Mesendoderm (in vitro differentiated cells): ENCODE data around the gene CDR2L.

ENCODE experiments used
- DNase-seq: peaks from one replicate; pipeline ENCODE4 v3.0.0; 2013
- H2AK5ac ChIP-seq: 2 replicates; pipeline ENCODE4 v1.6.1; 2013; ENCODE audit warnings: low read length, inconsistent platforms
- H2BK120ac ChIP-seq: 2 replicates; pipeline ENCODE4 v1.6.1; 2013; ENCODE audit warnings: low read depth, mild to moderate bottlenecking, low read length, moderate library complexity, mixed read lengths
- H2BK15ac ChIP-seq: replicated peaks from 2 replicates; pipeline ENCODE4 v1.6.1; 2013; ENCODE audit warnings: low read depth, mild to moderate bottlenecking, moderate library complexity
- H2BK5ac ChIP-seq: 2 replicates; pipeline ENCODE4 v1.6.1; 2013; ENCODE audit warnings: low read length, inconsistent platforms
- H3K18ac ChIP-seq: 2 replicates; pipeline ENCODE4 v1.6.1; 2013; ENCODE audit warnings: mild to moderate bottlenecking, low read length, mixed read lengths
- H3K23ac ChIP-seq: one replicate; pipeline ENCODE4 v1.6.1; 2013; ENCODE audit warnings: low read length
- H3K27ac ChIP-seq: 2 replicates; pipeline ENCODE4 v1.5.1; 2013; ENCODE audit warnings: low read depth, mild to moderate bottlenecking, inconsistent platforms, low read length, moderate library complexity
- H3K27me3 ChIP-seq: 2 replicates; pipeline ENCODE4 v1.6.1; 2013; ENCODE audit warnings: low read length, control low read depth, mild to moderate bottlenecking, inconsistent platforms; ENCODE audit not compliant: insufficient read depth, poor library complexity
- H3K36me3 ChIP-seq: 2 replicates; pipeline ENCODE4 v1.6.1; 2013; ENCODE audit warnings: low read length, inconsistent platforms; ENCODE audit not compliant: control insufficient read depth, insufficient read depth
- H3K4ac ChIP-seq: one replicate; pipeline ENCODE4 v1.6.1; 2013; ENCODE audit warnings: low read depth, mild to moderate bottlenecking, low read length, moderate library complexity
- H3K4me1 ChIP-seq: 2 replicates; pipeline ENCODE4 v1.6.1; 2013; ENCODE audit warnings: low read depth, low read length, inconsistent platforms; ENCODE audit not compliant: control insufficient read depth
- H3K4me2 ChIP-seq: 2 replicates; pipeline ENCODE4 v1.6.1; 2013; ENCODE audit warnings: low read length
- H3K4me3 ChIP-seq: 2 replicates; pipeline ENCODE4 v1.5.1; 2013; ENCODE audit warnings: mild to moderate bottlenecking, low read length
- H3K56ac ChIP-seq: one replicate; pipeline ENCODE4 v1.6.1; 2013; ENCODE audit warnings: low read length
- H3K79me1 ChIP-seq: 2 replicates; pipeline ENCODE4 v1.6.1; 2013; ENCODE audit warnings: low read length, inconsistent platforms
- H3K79me2 ChIP-seq: 2 replicates; pipeline ENCODE4 v1.6.1; 2013; ENCODE audit warnings: mild to moderate bottlenecking, low read length; ENCODE audit not compliant: control insufficient read depth, insufficient read depth
- H3K9ac ChIP-seq: 2 replicates; pipeline ENCODE4 v1.6.1; 2013; ENCODE audit warnings: low read length, inconsistent platforms
- H4K5ac ChIP-seq: one replicate; pipeline ENCODE4 v1.6.1; 2013; ENCODE audit warnings: low read length
- H4K8ac ChIP-seq: one replicate; pipeline ENCODE4 v1.6.1; 2013; ENCODE audit warnings: low read depth, mild to moderate bottlenecking, control low read depth, low read length, moderate library complexity
- WGBS: extraction: QIAGEN DNeasy Blood & Tissue Kit; methylation state at CpG from one replicate; pipeline ENCODE4 v1.1.7; 2013; ENCODE audit warnings: low lambda C conversion rate, missing lambda C conversion rate; ENCODE audit not compliant: insufficient coverage; ENCODE audit errors: extremely low coverage; 5-methylcytosine and 5-hydroxymethylcytosine counted together

The CDR2L gene

DNA sequence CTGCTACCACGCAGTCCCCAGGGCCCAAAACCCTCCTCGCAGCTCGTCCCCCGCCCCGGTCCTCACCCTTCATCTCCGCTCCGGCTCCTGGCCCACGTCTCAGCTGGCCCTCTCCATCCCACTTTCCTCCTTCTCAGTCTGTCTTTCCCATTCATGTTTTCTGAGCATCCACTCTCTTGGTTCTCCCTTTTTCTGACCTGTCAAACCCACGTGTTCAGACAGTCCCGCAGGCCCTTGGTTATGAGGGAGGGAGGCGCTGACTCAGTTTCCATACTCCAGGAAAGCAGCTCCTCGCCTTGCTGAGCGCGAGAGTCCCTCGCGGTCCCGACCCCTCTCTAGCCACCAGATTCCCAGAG lies 14.5 kb upstream of the CDR2L start:
- Histone ChIP-seq H2BK5ac (no peak overlapping the region), H3K79me1 (no peaks in the 10 kb centered on the region), H3K4ac (no peak overlapping the region), H3K23ac (no peak overlapping the region), H2BK15ac (no peak overlapping the region), H4K8ac (no peak overlapping the region), H2AK5ac (no peak overlapping the region), H3K18ac (no peak overlapping the region), H3K27me3 (peaks cover 6% of the 10 kb centered on the region), H3K36me3 (no peaks in the 10 kb centered on the region), H3K56ac (no peak overlapping the region), H2BK120ac (no peak overlapping the region), H3K4me1 (peaks cover 3% of the 10 kb centered on the region), H4K5ac (no peak overlapping the region), H3K4me2 (no peak overlapping the region), H3K79me2 (no peaks in the 10 kb centered on the region), H3K4me3 (no peak overlapping the region), H3K9ac (no peak overlapping the region), H3K27ac (no peak overlapping the region)
- no CpG with 5 or more reads among the region's 17 CpGs for WGBS
- no peak for DNase-seq

GRCh38 chr17:74975943-74976342 lies 11.5 kb upstream of the CDR2L start:
- no peak overlapping the region for H4K5ac ChIP-seq
- H3K79me1 ChIP-seq: no peaks in the 10 kb centered on the region
- no peaks in the 10 kb centered on the region for H3K79me2 ChIP-seq
- no peak overlapping the region for H2BK5ac ChIP-seq
- no peak overlapping the region for H3K9ac ChIP-seq
- H3K4me3 ChIP-seq: no peak overlapping the region
- no peak overlapping the region for H2BK120ac ChIP-seq
- no peak overlapping the region for H2AK5ac ChIP-seq
- no peak overlapping the region for H3K4ac ChIP-seq
- no peak overlapping the region for H4K8ac ChIP-seq
- H3K4me2 ChIP-seq: no peak overlapping the region
- no peak overlapping the region for H3K56ac ChIP-seq
- H2BK15ac ChIP-seq: no peak overlapping the region
- no CpG with 5 or more reads among the region's 4 CpGs for WGBS
- no peak overlapping the region for H3K23ac ChIP-seq
- H3K27ac ChIP-seq: no peak overlapping the region
- peaks cover 6% of the 10 kb centered on the region for H3K27me3 ChIP-seq
- no peaks in the 10 kb centered on the region for H3K4me1 ChIP-seq
- no peak for DNase-seq
- H3K18ac ChIP-seq: no peak overlapping the region
- no peaks in the 10 kb centered on the region for H3K36me3 ChIP-seq

GRCh38 chr17:74977802-74978201 lies 9.6 kb upstream of the CDR2L start:
- no peak overlapping the region for H3K27ac ChIP-seq
- no peak overlapping the region for H2BK15ac ChIP-seq
- H3K4me1 ChIP-seq: no peaks in the 10 kb centered on the region
- no peak overlapping the region for H3K4ac ChIP-seq
- no peak overlapping the region for H3K9ac ChIP-seq
- no CpG with 5 or more reads among the region's 3 CpGs for WGBS
- no peak overlapping the region for H4K5ac ChIP-seq
- H3K56ac ChIP-seq: no peak overlapping the region
- H3K79me2 ChIP-seq: no peaks in the 10 kb centered on the region
- no peak overlapping the region for H2AK5ac ChIP-seq
- H3K23ac ChIP-seq: no peak overlapping the region
- no peak for DNase-seq
- no peaks in the 10 kb centered on the region for H3K36me3 ChIP-seq
- H3K4me2 ChIP-seq: no peak overlapping the region
- H3K79me1 ChIP-seq: no peaks in the 10 kb centered on the region
- peaks cover 4% of the 10 kb centered on the region for H3K27me3 ChIP-seq
- H2BK120ac ChIP-seq: no peak overlapping the region
- H3K4me3 ChIP-seq: no peak overlapping the region
- no peak overlapping the region for H3K18ac ChIP-seq
- H2BK5ac ChIP-seq: no peak overlapping the region
- no peak overlapping the region for H4K8ac ChIP-seq

DNA sequence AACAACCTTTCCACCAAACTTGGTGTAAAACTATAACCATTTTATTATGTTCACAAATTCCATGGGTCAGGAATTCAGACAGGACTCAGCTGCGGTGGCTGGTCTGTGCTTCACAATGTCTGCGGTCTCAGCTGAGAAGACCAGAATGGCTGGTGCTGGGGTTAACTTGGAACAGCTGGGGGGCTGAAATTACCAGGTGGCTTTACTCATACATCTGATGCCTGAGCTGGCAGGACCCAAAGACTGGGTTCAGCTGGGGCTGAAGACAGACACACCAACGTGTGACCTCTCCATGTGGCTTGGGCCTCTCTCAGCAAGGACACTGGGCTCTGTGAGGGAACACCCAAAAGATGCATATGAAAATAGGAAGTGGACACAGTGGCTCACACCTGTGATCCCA lies 9.2 kb upstream of the CDR2L start:
- Histone ChIP-seq H3K4me1 (no peaks in the 10 kb centered on the region), H3K56ac (no peak overlapping the region), H3K79me2 (no peaks in the 10 kb centered on the region), H4K8ac (no peak overlapping the region), H3K9ac (no peak overlapping the region), H4K5ac (no peak overlapping the region), H3K4me2 (no peak overlapping the region), H3K79me1 (no peaks in the 10 kb centered on the region), H3K27ac (no peak overlapping the region), H2BK5ac (no peak overlapping the region), H2BK120ac (no peak overlapping the region), H3K36me3 (no peaks in the 10 kb centered on the region), H3K18ac (no peak overlapping the region), H2BK15ac (no peak overlapping the region), H3K4ac (no peak overlapping the region), H3K23ac (no peak overlapping the region), H2AK5ac (no peak overlapping the region), H3K27me3 (peaks cover under 1% of the 10 kb centered on the region), H3K4me3 (no peak overlapping the region)
- WGBS: no CpG with 5 or more reads among the region's 3 CpGs
- DNase-seq: no peak

DNA sequence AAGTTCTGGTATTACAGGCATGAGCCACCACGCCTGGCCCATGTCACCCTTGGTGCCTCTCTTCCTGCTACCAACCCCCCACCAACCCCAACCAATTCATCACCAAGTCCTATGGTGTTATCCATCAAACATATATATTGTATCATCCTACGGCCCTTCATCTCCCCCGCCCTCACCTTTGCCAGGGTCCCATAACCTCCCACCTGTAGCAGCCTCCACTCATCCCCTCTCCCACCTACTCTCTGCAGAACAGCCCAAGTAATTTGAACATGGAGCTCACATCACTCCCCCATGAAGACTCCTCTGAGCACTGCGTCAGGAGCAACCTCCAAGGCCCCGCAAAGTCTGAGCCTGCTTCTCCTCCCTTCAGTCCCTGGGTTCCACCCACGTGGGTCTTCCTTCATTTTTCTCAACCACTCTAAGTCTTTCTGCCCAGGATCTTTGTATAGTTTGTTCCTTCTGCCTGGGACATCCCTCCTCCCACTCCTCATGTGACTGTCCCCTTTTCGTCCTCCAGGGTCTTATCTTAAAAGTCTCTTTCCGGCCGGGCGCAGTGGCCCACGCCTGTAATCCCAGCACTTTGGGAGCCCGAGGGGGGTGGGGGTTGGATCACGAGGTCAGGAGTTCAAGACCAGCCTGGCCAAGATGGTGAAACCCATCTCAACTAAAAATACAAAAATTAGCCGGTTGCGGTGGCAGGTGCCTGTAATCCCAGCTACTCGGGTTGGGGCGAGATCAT lies 7.9 kb upstream of the CDR2L start:
- Histone ChIP-seq H4K8ac (no peak overlapping the region), H3K27ac (no peak overlapping the region), H3K4ac (no peak overlapping the region), H2BK120ac (no peak overlapping the region), H2AK5ac (no peak overlapping the region), H3K36me3 (no peaks in the 10 kb centered on the region), H3K18ac (no peak overlapping the region), H3K4me2 (no peak overlapping the region), H4K5ac (no peak overlapping the region), H3K79me1 (no peaks in the 10 kb centered on the region), H3K4me3 (no peak overlapping the region), H3K23ac (no peak overlapping the region), H2BK5ac (no peak overlapping the region), H3K79me2 (no peaks in the 10 kb centered on the region), H3K4me1 (no peaks in the 10 kb centered on the region), H2BK15ac (no peak overlapping the region), H3K27me3 (no peaks in the 10 kb centered on the region), H3K9ac (no peak overlapping the region), H3K56ac (no peak overlapping the region)
- DNase-seq: no peak
- WGBS: no CpG with 5 or more reads among the region's 17 CpGs
